K562 (cell line): ENCODE data around the gene TIMP1. TPM values are rescaled to one million over a fixed set of nuclear protein-coding genes. Genes with fewer than 3 reads are reported as not detected.

Experiments used
- ATAC-seq: fragments of 200-7000 bp; cut with Tn5 transposase; 3 replicates; pipeline ENCODE4 v1.9.1; 2020; ENCODE audit warnings: moderate library complexity
- BruUV-seq: library from RNA; stranded (reverse); fragments of 400-500 nt; replicated peaks from 2 replicates; lab custom pipeline; 2021; lab: Mats Ljungman, UMichigan
- CTCF ChIA-PET: fragments of 300-600 bp; formaldehyde crosslinking; extraction: SDS; loops from one replicate; lab custom pipeline; 2021; ENCODE audit warnings: low intra/inter-chr PET ratio; lab: Yijun Ruan, JAX
- POLR2A ChIA-PET: fragments of 300-600, 350-650 bp; sonication (Branson Sonifier 250); formaldehyde crosslinking; extraction: SDS; loops from one replicate; lab custom pipeline; 2021; ENCODE audit warnings: antibody characterized with exemption, inconsistent platforms; lab: Yijun Ruan, JAX
- DNase-seq, 4 experiments: peaks; one replicate each; pipeline versions ENCODE4 v3.0.0 to v3.0.0-alpha.2; 2011 to 2018; ENCODE audit warnings: low spot score in 3 of 4, mixed read lengths in 3 of 4; ENCODE audit errors: extremely low read depth in 1 of 4
- FAIRE-seq: peaks from 2 replicates; lab custom pipeline; 2011; peaks lifted over from hg19 to GRCh38; lab: Jason Lieb, UNC
- H2AFZ ChIP-seq: 2 replicates; pipeline ENCODE4 v1.6.0; 2011; ENCODE audit warnings: low read depth, low read length, control low read depth, inconsistent platforms
- H3K27ac ChIP-seq: fragments of 200-600 bp; 3 replicates; pipeline ENCODE4 v1.8.0; 2011; ENCODE audit warnings: low read depth, mild to moderate bottlenecking, control low read depth, inconsistent platforms, low read length, moderate library complexity, mixed read lengths; ENCODE audit errors: extremely low read depth
- H3K27me3 ChIP-seq, 2 experiments: fragments of 300-600 bp in 1 of 2; 2 replicates in 1 of 2; 3 replicates in 1 of 2; pipeline versions ENCODE4 v1.6.0 to v1.8.0; 2011; ENCODE audit warnings: inconsistent platforms in 2 of 2, low read length in 2 of 2, mild to moderate bottlenecking in 1 of 2, mixed read lengths in 1 of 2, moderate library complexity in 1 of 2; ENCODE audit not compliant: control insufficient read depth in 2 of 2, insufficient read depth in 2 of 2
- H3K36me3 ChIP-seq: fragments of 300-600 bp; 3 replicates; pipeline ENCODE4 v1.8.0; 2011; ENCODE audit warnings: mild to moderate bottlenecking, low read length, inconsistent platforms; ENCODE audit not compliant: control insufficient read depth, insufficient read depth
- H3K4me1 ChIP-seq, 2 experiments: fragments of 200-600 bp in 1 of 2; replicated peaks in 1 of 2; 2 replicates in 1 of 2; 3 replicates in 1 of 2; pipeline versions ENCODE4 v1.5.1 to v1.8.0; 2011; ENCODE audit warnings: inconsistent platforms in 2 of 2, low read length in 2 of 2, mild to moderate bottlenecking in 1 of 2, mixed read lengths in 1 of 2, moderate library complexity in 1 of 2; ENCODE audit not compliant: control insufficient read depth in 2 of 2, insufficient read depth in 2 of 2
- H3K4me2 ChIP-seq: 2 replicates; pipeline ENCODE4 v1.6.1; 2011; ENCODE audit warnings: low read length, control low read depth, inconsistent platforms, mixed read lengths; ENCODE audit not compliant: insufficient read depth
- H3K4me3 ChIP-seq: fragments of 200-600 bp; sonication (generic), shearing (Covaris generic); 2 replicates; pipeline ENCODE4 v1.5.1; 2016; ENCODE audit warnings: control low read depth, inconsistent platforms
- H3K79me2 ChIP-seq: fragments of 200-600 bp; 3 replicates; pipeline ENCODE4 v1.8.0; 2011; ENCODE audit warnings: low read length, inconsistent platforms; ENCODE audit not compliant: control insufficient read depth, insufficient read depth
- H3K9ac ChIP-seq, 2 experiments: 2 replicates each; pipeline versions ENCODE4 v1.6.0 to v1.6.1; 2011; ENCODE audit warnings: low read depth in 2 of 2, low read length in 2 of 2, control low read depth in 1 of 2, inconsistent platforms in 1 of 2, mild to moderate bottlenecking in 1 of 2, mixed read lengths in 1 of 2; ENCODE audit not compliant: insufficient read depth in 1 of 2
- H3K9me1 ChIP-seq: one replicate; pipeline ENCODE4 v1.6.0; 2011; ENCODE audit warnings: inconsistent platforms, mild to moderate bottlenecking, low read length, moderate library complexity; ENCODE audit not compliant: control insufficient read depth, insufficient read depth
- H3K9me3 ChIP-seq: replicated peaks from 2 replicates; pipeline ENCODE4 v1.5.1; 2011; ENCODE audit warnings: low read depth, low read length, inconsistent platforms; ENCODE audit not compliant: control insufficient read depth, insufficient read depth
- H4K20me1 ChIP-seq: replicated peaks from 2 replicates; pipeline ENCODE4 v1.6.1; 2011; ENCODE audit warnings: low read length, inconsistent platforms, mixed read lengths; ENCODE audit not compliant: control insufficient read depth, insufficient read depth
- POLR2G ChIP-seq: fragments of 200-400 bp; formaldehyde crosslinking; IDR thresholded peaks from 2 replicates; pipeline ENCODE4 v1.6.1; 2017; ENCODE audit warnings: low read depth, mild to moderate bottlenecking, antibody characterized with exemption, low read length, moderate library complexity
- RBFOX2 ChIP-seq: fragments of 200-400 bp; formaldehyde crosslinking; IDR thresholded peaks from 2 replicates; pipeline ENCODE4 v1.6.1; 2017; ENCODE audit warnings: low read depth, mild to moderate bottlenecking, low read length, moderate library complexity
- WGBS: fragments of 100-300 bp; shearing (Covaris generic); methylation state at CpG from one replicate; pipeline ENCODE4 v1.1.6; 2016; ENCODE audit warnings: low coverage, mixed read lengths; ENCODE audit not compliant: insufficient coverage; ENCODE audit errors: missing lambda C conversion rate; 5-methylcytosine and 5-hydroxymethylcytosine counted together
- in situ Hi-C: fragments of 300-500 bp; cut with MboI; formaldehyde crosslinking; loops from 4 replicates; pipeline ENCODE4 v1.15.0; 2018; ENCODE audit warnings: inconsistent platforms, mixed read lengths
- intact Hi-C: fragments of 100-400 bp; cut with micrococcal nuclease; formaldehyde crosslinking; loops from 2 replicates; pipeline ENCODE4 v1.14.2; 2022
- polyA plus RNA-seq, 8 experiments: library from polyadenylated mRNA; depleted of rRNA in 4 of 8; stranded (reverse) in 5 of 8; unstranded in 3 of 8; fragments of >200 nt; fragmentation: Nextera tagmentation in 2 of 8; fragmentation: Illumina TruSeq in 1 of 8; extraction: Ambion mirVana in 2 of 8; extraction: Trizol in 1 of 8; gene quantifications; 2 replicates each; pipeline versions ENCODE4 v1.2.1 to v1.2.3, GENCODE V29; 2011 to 2014; ENCODE audit warnings: inconsistent platforms in 1 of 8, missing spikeins in 1 of 8
- total RNA-seq, 7 experiments: library from RNA; depleted of rRNA in 6 of 7; stranded (reverse); fragments of >200 nt in 6 of 7; fragmentation: Illumina TruSeq in 2 of 7; extraction: Trizol in 2 of 7; gene quantifications; 2 replicates each; pipeline versions ENCODE4 v1.2.1 to v1.2.3, GENCODE V29; 2011 to 2021; ENCODE audit warnings: low replicate concordance in 1 of 7
- TF ChIP-seq, protein P1 (sequence below): fragments of 200-800 bp; sonication (Bioruptor generic); IDR thresholded peaks from 2 replicates; pipeline ENCODE4 v1.6.1; 2016; ENCODE audit warnings: missing genetic modification characterization, missing compliant biosample characterization

The TIMP1 gene
- total and polyA plus RNA-seq, 9 of the 15 experiments (the other 6 are each of a cell fraction or from before 2014, with no cell fraction given) = 115 to 699 (median 273) TPM

GRCh38 chrX:47583240-47583861 lies 1.1 kb downstream of the TIMP1 start:
- ATAC-seq (no peak), FAIRE-seq (no peak), DNase-seq (peak in 1 of 4 experiments; percentile 13)
- Histone ChIP-seq H2AFZ (no peak overlapping the region), H3K4me3 (peak overlapping the region; percentile 75), H3K27ac (peak overlapping the region; percentile 91; the same call in 2 of the 3 replicates), H3K9me3 (no peaks in the 10 kb centered on the region), H3K36me3 (peaks cover 36% of the 10 kb centered on the region; the same call in 2 of the 3 replicates), H3K9ac (peak overlapping the region; percentile 89 to 93; a peak in 3 of 4 replicates), H4K20me1 (no peaks in the 10 kb centered on the region), H3K9me1 (no peaks in the 10 kb centered on the region), H3K4me1 (peaks cover 21 to 28% of the 10 kb centered on the region in 2 experiments; a peak in 4 of 5 replicates), H3K79me2 (peaks cover 29% of the 10 kb centered on the region), H3K4me2 (peak overlapping the region; percentile 85), H3K27me3 (no peaks in the 10 kb centered on the region)
- CTCF ChIA-PET = no interaction called here
- TF ChIP-seq, protein P1, sequence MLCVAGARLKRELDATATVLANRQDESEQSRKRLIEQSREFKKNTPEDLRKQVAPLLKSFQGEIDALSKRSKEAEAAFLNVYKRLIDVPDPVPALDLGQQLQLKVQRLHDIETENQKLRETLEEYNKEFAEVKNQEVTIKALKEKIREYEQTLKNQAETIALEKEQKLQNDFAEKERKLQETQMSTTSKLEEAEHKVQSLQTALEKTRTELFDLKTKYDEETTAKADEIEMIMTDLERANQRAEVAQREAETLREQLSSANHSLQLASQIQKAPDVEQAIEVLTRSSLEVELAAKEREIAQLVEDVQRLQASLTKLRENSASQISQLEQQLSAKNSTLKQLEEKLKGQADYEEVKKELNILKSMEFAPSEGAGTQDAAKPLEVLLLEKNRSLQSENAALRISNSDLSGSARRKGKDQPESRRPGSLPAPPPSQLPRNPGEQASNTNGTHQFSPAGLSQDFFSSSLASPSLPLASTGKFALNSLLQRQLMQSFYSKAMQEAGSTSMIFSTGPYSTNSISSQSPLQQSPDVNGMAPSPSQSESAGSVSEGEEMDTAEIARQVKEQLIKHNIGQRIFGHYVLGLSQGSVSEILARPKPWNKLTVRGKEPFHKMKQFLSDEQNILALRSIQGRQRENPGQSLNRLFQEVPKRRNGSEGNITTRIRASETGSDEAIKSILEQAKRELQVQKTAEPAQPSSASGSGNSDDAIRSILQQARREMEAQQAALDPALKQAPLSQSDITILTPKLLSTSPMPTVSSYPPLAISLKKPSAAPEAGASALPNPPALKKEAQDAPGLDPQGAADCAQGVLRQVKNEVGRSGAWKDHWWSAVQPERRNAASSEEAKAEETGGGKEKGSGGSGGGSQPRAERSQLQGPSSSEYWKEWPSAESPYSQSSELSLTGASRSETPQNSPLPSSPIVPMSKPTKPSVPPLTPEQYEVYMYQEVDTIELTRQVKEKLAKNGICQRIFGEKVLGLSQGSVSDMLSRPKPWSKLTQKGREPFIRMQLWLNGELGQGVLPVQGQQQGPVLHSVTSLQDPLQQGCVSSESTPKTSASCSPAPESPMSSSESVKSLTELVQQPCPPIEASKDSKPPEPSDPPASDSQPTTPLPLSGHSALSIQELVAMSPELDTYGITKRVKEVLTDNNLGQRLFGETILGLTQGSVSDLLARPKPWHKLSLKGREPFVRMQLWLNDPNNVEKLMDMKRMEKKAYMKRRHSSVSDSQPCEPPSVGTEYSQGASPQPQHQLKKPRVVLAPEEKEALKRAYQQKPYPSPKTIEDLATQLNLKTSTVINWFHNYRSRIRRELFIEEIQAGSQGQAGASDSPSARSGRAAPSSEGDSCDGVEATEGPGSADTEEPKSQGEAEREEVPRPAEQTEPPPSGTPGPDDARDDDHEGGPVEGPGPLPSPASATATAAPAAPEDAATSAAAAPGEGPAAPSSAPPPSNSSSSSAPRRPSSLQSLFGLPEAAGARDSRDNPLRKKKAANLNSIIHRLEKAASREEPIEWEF (CRISPR knock-in tag) = no peak
- TF ChIP-seq POLR2G (peak; percentile 49; the same call in 1 of the 2 replicates), RBFOX2 (peak; percentile 63)
- in situ Hi-C loops (no loop called here), intact Hi-C loops (loop anchor here (2.0 to 5.0 kb wide), 2 partner anchors 23 to 34 kb away; partner anchors contain the start of genes ARAF and SYN1)
- POLR2A ChIA-PET = interaction anchor here (1.2 kb wide), 1 partner anchor 10 kb away, joined by 6 read pairs; no protein-coding TSS in a partner anchor
- BruUV-seq = no TSS peak
- WGBS = 34% methylated on average over 5 of the region's 8 CpGs
